ENCODE data around the gene AMPH. TPM values are rescaled to one million over a fixed set of nuclear protein-coding genes. Genes with fewer than 3 reads are reported as not detected.
A peak's percentile ranks its signal among the peaks of the same experiment; 100 is the strongest.

The AMPH gene
- total and polyA plus RNA-seq, 2 of the 4 experiments (the other 2 are of a cell fraction), result 3.9 to 4.8 TPM

DNA sequence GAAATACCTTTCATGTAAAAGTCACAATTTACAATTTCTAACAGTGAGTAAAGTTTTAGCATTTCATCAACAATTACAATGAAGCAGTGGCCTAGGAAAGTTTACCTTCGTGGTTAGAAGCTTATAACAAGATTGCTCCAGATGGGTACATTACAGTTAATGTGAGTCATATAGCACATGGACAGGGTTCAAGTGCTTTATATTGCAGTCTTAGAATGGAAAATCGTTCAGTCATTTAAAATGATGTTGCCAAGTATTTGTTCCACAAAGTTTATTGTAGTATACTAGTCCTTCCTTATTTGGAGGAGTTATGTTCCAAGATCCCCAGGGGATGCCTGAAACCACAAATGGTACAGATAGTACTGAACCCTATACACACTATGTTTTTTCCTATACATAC lies 183.1 kb downstream of the AMPH start:
- Histone ChIP-seq H2BK5ac (ENCODE audit: low read depth, low read length, poor library complexity, severe bottlenecking) (no peak overlapping the region), H2BK120ac (ENCODE audit: low read depth, low read length) (no peak overlapping the region), H3K56ac (ENCODE audit: extremely low read depth, insufficient read depth, low read length) (no peak overlapping the region), H4K8ac (ENCODE audit: low read depth in 2 of 2, low read length in 2 of 2) (no peak overlapping the region), H3K79me1 (ENCODE audit: low read depth in 1 of 2, low read length in 2 of 2) (no peaks in the 10 kb centered on the region), H4K20me1 (ENCODE audit: insufficient read depth, low read length) (no peaks in the 10 kb centered on the region), H2AK5ac (ENCODE audit: low read depth, low read length) (no peak overlapping the region), H3K4me2 (ENCODE audit: low read depth, low read length) (no peak overlapping the region), H3K27me3 (ENCODE audit: control insufficient read depth, insufficient read depth, low read length) (no peaks in the 10 kb centered on the region), H2BK15ac (ENCODE audit: low read depth, low read length) (no peak overlapping the region), H3K9me3 (ENCODE audit: control insufficient read depth, insufficient read depth, low read length) (no peaks in the 10 kb centered on the region), H4K5ac (ENCODE audit: low read depth, low read length) (no peak overlapping the region), H2AFZ (replicated peaks; ENCODE audit: low read length, poor library complexity) (no peak overlapping the region), H3K9me1 (ENCODE audit: insufficient read depth, low read length) (no peaks in the 10 kb centered on the region), H3K4me1 (ENCODE audit: control insufficient read depth, insufficient read depth, low read length) (peaks cover 7% of the 10 kb centered on the region; the same call in 1 of the 2 replicates), H3K18ac (ENCODE audit: low read depth, low read length) (no peak overlapping the region), H3K23ac (ENCODE audit: low read depth, low read length) (no peak overlapping the region), H3K27ac (ENCODE audit: insufficient read depth, low read length) (no peak overlapping the region), H3K9ac (ENCODE audit: low read depth, low read length) (no peak overlapping the region), H3K14ac (replicated peaks; ENCODE audit: low read depth, low read length) (no peak overlapping the region), H3K36me3 (ENCODE audit: control insufficient read depth, insufficient read depth, low read length) (no peaks in the 10 kb centered on the region), H3K4me3 (ENCODE audit: insufficient read depth, low read depth, low read length) (no peak overlapping the region), H2BK20ac (ENCODE audit: low read depth, low read length) (no peak overlapping the region), H3K4ac (ENCODE audit: low read depth, low read length) (no peak overlapping the region), H2AK9ac (replicated peaks; ENCODE audit: low read depth, low read length, poor library complexity) (no peak overlapping the region), H4K91ac (ENCODE audit: insufficient read depth, low read depth, low read length) (no peak overlapping the region)
- intact Hi-C loops (cut with micrococcal nuclease), result no loop called here
- dilution Hi-C loops (cut with HindIII; ENCODE audit: low sequenced_read_pairs, unreplicated experiment), result no loop called here
- ATAC-seq (ENCODE audit: low read depth) (peak; percentile 58), DNase-seq (peak; percentile 83)
- TF ChIP-seq FOS (IDR thresholded peaks at IDR 0.05; ENCODE audit: low read depth, low read length) (no peak), MAZ (IDR thresholded peaks at IDR 0.05; ENCODE audit: borderline replicate concordance, low read depth, low read length) (no peak), RAD21 (IDR thresholded peaks at IDR 0.05; ENCODE audit: low read length) (no peak), POLR2A (IDR thresholded peaks at IDR 0.05; ENCODE audit: low read depth, low read length) (no peak), MAFK (IDR thresholded peaks at IDR 0.05; ENCODE audit: low read depth, low read length) (no peak), CHD1 (IDR thresholded peaks at IDR 0.05; ENCODE audit: low read depth, low read length) (no peak), NFE2L2 (IDR thresholded peaks at IDR 0.05; ENCODE audit: low read depth, low read length) (no peak), CEBPB (IDR thresholded peaks at IDR 0.05; ENCODE audit: low read depth, low read length) (no peak), USF2 (IDR thresholded peaks at IDR 0.05; ENCODE audit: low read depth, low read length) (no peak), RCOR1 (IDR thresholded peaks at IDR 0.05; ENCODE audit: insufficient replicate concordance, low read length) (no peak)
- TF ChIP-seq, protein P1, sequence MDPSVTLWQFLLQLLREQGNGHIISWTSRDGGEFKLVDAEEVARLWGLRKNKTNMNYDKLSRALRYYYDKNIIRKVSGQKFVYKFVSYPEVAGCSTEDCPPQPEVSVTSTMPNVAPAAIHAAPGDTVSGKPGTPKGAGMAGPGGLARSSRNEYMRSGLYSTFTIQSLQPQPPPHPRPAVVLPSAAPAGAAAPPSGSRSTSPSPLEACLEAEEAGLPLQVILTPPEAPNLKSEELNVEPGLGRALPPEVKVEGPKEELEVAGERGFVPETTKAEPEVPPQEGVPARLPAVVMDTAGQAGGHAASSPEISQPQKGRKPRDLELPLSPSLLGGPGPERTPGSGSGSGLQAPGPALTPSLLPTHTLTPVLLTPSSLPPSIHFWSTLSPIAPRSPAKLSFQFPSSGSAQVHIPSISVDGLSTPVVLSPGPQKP (IDR thresholded peaks at IDR 0.05; ENCODE audit: borderline replicate concordance, low read depth, low read length), result no peak
- CTCF ChIA-PET, result interaction anchor here (0.5 kb wide), 2 partner anchors 180 to 213 kb away, joined by 3 read pairs; no protein-coding TSS in a partner anchor
- in situ Hi-C loops (cut with MboI; ENCODE audit: low sequenced_read_pairs), result no loop called here
- POLR2A ChIA-PET (ENCODE audit: unreplicated experiment), result no interaction called here
- no CpG with 5 or more reads among the region's 2 CpGs for WGBS, 2 experiments (ENCODE audit: extremely low coverage in 2 of 2, insufficient read length in 1 of 2)
- BruUV-seq (replicated peaks), result no TSS peak
